HepG2 (cell line): Measurements from ENCODE around the gene HNRNPUL1. TPM values are rescaled to one million over a fixed set of nuclear protein-coding genes. Genes with fewer than 3 reads are reported as not detected.

Source experiments
- AGO1 ChIP-seq: fragments of 200-400 bp; formaldehyde crosslinking; IDR thresholded peaks from 2 replicates; pipeline ENCODE4 v1.6.1; 2017; ENCODE audit warnings: mild to moderate bottlenecking, low read depth, low read length, moderate library complexity; ENCODE audit not compliant: poor library complexity, severe bottlenecking
- CBX2 ChIP-seq, 2 experiments: fragments of 200-600 bp in 1 of 2; sonication (generic); formaldehyde crosslinking in 1 of 2; IDR thresholded peaks; 2 replicates each; pipeline versions ENCODE4 v1.7.0 to v1.8.1; 2018 to 2022; ENCODE audit warnings: low read depth in 2 of 2, low read length in 1 of 2, mild to moderate bottlenecking in 1 of 2, missing genetic modification reagents in 1 of 2
- HMG20B ChIP-seq: conservative IDR thresholded peaks from 2 replicates; pipeline ENCODE4 v1.6.1; 2016; ENCODE audit warnings: missing genetic modification reagents, missing compliant biosample characterization
- HNRNPL ChIP-seq: fragments of 200-400 bp; formaldehyde crosslinking; IDR thresholded peaks from 2 replicates; pipeline ENCODE4 v1.6.1; 2017; ENCODE audit warnings: mild to moderate bottlenecking, low read depth, low read length
- LRRFIP1 ChIP-seq: sonication (generic); formaldehyde crosslinking; conservative IDR thresholded peaks from 2 replicates; pipeline ENCODE4 v1.4.0; 2020; ENCODE audit warnings: missing genetic modification reagents
- MTA1 ChIP-seq: sonication (generic); formaldehyde crosslinking; IDR thresholded peaks from 2 replicates; pipeline ENCODE4 v1.4.0; 2020; ENCODE audit warnings: missing genetic modification reagents, mild to moderate bottlenecking, borderline replicate concordance
- NR2F6 ChIP-seq, 2 experiments: IDR thresholded peaks; 2 replicates each; pipeline ENCODE4 v1.6.1; 2016; ENCODE audit warnings: antibody characterized with exemption in 1 of 2, mild to moderate bottlenecking in 1 of 2
- POLR2AphosphoS5 ChIP-seq: IDR thresholded peaks from 2 replicates; pipeline ENCODE4 v1.6.1; 2012; ENCODE audit warnings: low read depth, low read length
- RAD21 ChIP-seq: fragments of 450-650 bp; formaldehyde crosslinking; IDR thresholded peaks from 2 replicates; pipeline ENCODE4 v1.5.0; 2020; ENCODE audit warnings: mild to moderate bottlenecking
- RARG ChIP-seq: sonication (generic); formaldehyde crosslinking; IDR thresholded peaks from 2 replicates; pipeline ENCODE4 v1.4.0; 2020; ENCODE audit warnings: low read depth, mild to moderate bottlenecking, missing genetic modification reagents
- REPIN1 ChIP-seq: sonication (generic); formaldehyde crosslinking; IDR thresholded peaks from 2 replicates; pipeline ENCODE4 v1.8.0; 2022; ENCODE audit warnings: missing genetic modification reagents, low read depth, mild to moderate bottlenecking, borderline replicate concordance
- SAFB2 ChIP-seq: sonication (generic); formaldehyde crosslinking; IDR thresholded peaks from 2 replicates; pipeline ENCODE4 v1.5.1; 2020; ENCODE audit warnings: missing genetic modification reagents, low read depth, mild to moderate bottlenecking, borderline replicate concordance
- SNRNP70 ChIP-seq: fragments of 200-400 bp; formaldehyde crosslinking; IDR thresholded peaks from 2 replicates; pipeline ENCODE4 v1.6.1; 2017; ENCODE audit warnings: mild to moderate bottlenecking, low read depth, low read length, moderate library complexity
- TCF12 ChIP-seq, 2 experiments: fragments of 450-650 bp in 1 of 2; sonication (generic) in 1 of 2; formaldehyde crosslinking in 1 of 2; IDR thresholded peaks; 2 replicates each; pipeline versions ENCODE4 v1.6.1 to v1.8.0; 2017 to 2022; ENCODE audit warnings: antibody characterized with exemption in 1 of 2, mild to moderate bottlenecking in 1 of 2, missing genetic modification reagents in 1 of 2, moderate library complexity in 1 of 2
- TEAD3 ChIP-seq: optimal IDR thresholded peaks from 2 replicates; pipeline ENCODE3; 2016; ENCODE audit warnings: borderline replicate concordance
- YEATS2 ChIP-seq: sonication (generic); formaldehyde crosslinking; IDR thresholded peaks from 2 replicates; pipeline ENCODE4 v1.4.0; 2020; ENCODE audit warnings: missing genetic modification reagents, borderline replicate concordance
- ZBTB44 ChIP-seq: sonication (generic); formaldehyde crosslinking; IDR thresholded peaks from 2 replicates; pipeline ENCODE4 v1.4.0; 2020; ENCODE audit warnings: missing genetic modification reagents
- ZBTB7A ChIP-seq: sonication (generic); formaldehyde crosslinking; IDR thresholded peaks from 2 replicates; pipeline ENCODE4 v1.8.0; 2022; ENCODE audit warnings: mild to moderate bottlenecking, missing genetic modification reagents
- ZFP36L1 ChIP-seq: sonication (generic); formaldehyde crosslinking; IDR thresholded peaks from 2 replicates; pipeline ENCODE4 v1.8.0; 2022; ENCODE audit warnings: mild to moderate bottlenecking, missing genetic modification reagents, moderate library complexity
- ZNF205 ChIP-seq: IDR thresholded peaks from 2 replicates; pipeline ENCODE4 v1.6.1; 2018; ENCODE audit warnings: missing biosample characterization, missing genetic modification reagents
- ZNF225 ChIP-seq: sonication (generic); formaldehyde crosslinking; IDR thresholded peaks from 2 replicates; pipeline ENCODE4 v1.4.0; 2020; ENCODE audit warnings: mild to moderate bottlenecking, missing genetic modification reagents
- ZNF674 ChIP-seq: sonication (generic); formaldehyde crosslinking; IDR thresholded peaks from 2 replicates; pipeline ENCODE4 v1.5.0; 2020; ENCODE audit warnings: low read depth, mild to moderate bottlenecking, missing genetic modification reagents
- polyA plus RNA-seq, 8 experiments: library from polyadenylated mRNA; depleted of rRNA in 3 of 8; stranded (reverse) in 7 of 8; unstranded in 1 of 8; fragments of >200 nt; fragmentation: Illumina TruSeq in 4 of 8; extraction: Trizol in 4 of 8; gene quantifications; 2 replicates each; pipeline versions ENCODE4 v1.2.1 to v1.2.3, GENCODE V29; 2011 to 2016; ENCODE audit warnings: low read depth in 4 of 8, missing spikeins in 1 of 8, mixed read lengths in 1 of 8; ENCODE audit not compliant: insufficient read depth in 1 of 8
- total RNA-seq, 5 experiments: library from RNA; depleted of rRNA; stranded (reverse); fragments of >200 nt; fragmentation: Illumina TruSeq; extraction: Trizol; gene quantifications; 2 replicates each; pipeline ENCODE4 v1.2.3, GENCODE V29; 2016; ENCODE audit warnings: low read depth in 1 of 5
- TF ChIP-seq, protein P1 (sequence below): sonication (generic); formaldehyde crosslinking; IDR thresholded peaks from 2 replicates; pipeline ENCODE4 v1.4.0; 2020; ENCODE audit warnings: missing genetic modification reagents

HNRNPUL1 gene
- total and polyA plus RNA-seq, 2 of the 13 experiments (the other 11 are each of a cell fraction or from before 2014, with no cell fraction given): 30.9 to 81.7 TPM

GRCh38 chr19:41310033-41310831, 46.1 kb downstream of the HNRNPUL1 start, which contains the start of gene CCDC97 (continued):
- 0 out of 2 replicates have a peak, but pooled peaks have one; percentile 53 for TF ChIP-seq ZNF674
- TF ChIP-seq HMG20B: no peak; the same call in none of the 2 replicates
- peak; percentile 94 for TF ChIP-seq AGO1
- TF ChIP-seq REPIN1 (CRISPR knock-in tag): peak; percentile 59; the same call in 1 of the 2 replicates
- TF ChIP-seq RAD21 (CRISPR knock-in tag): peak; percentile 24; the same call in 1 of the 2 replicates
- TF ChIP-seq MTA1: peak; percentile 52; the same call in 1 of the 2 replicates
- TF ChIP-seq, protein P1, sequence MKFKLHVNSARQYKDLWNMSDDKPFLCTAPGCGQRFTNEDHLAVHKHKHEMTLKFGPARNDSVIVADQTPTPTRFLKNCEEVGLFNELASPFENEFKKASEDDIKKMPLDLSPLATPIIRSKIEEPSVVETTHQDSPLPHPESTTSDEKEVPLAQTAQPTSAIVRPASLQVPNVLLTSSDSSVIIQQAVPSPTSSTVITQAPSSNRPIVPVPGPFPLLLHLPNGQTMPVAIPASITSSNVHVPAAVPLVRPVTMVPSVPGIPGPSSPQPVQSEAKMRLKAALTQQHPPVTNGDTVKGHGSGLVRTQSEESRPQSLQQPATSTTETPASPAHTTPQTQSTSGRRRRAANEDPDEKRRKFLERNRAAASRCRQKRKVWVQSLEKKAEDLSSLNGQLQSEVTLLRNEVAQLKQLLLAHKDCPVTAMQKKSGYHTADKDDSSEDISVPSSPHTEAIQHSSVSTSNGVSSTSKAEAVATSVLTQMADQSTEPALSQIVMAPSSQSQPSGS (CRISPR knock-in tag): peak; percentile 54; the same call in 1 of the 2 replicates
- TF ChIP-seq ZNF205 (CRISPR knock-in tag): peak; percentile 71; the same call in 1 of the 2 replicates
- no peak for TF ChIP-seq SNRNP70
- peak; percentile 45 for TF ChIP-seq TEAD3
- TF ChIP-seq ZNF225 (CRISPR knock-in tag): 0 out of 2 replicates have a peak, but pooled peaks have one; percentile 62
- TF ChIP-seq ZFP36L1 (CRISPR knock-in tag): peak; percentile 70; the same call in 1 of the 2 replicates
- TF ChIP-seq LRRFIP1 (CRISPR knock-in tag): no peak
- no peak for TF ChIP-seq CBX2 (IDR thresholded peaks at IDR 0.05; ENCODE audit: low read depth, low read length)
- 0 out of 2 replicates have a peak, but pooled peaks have one; percentile 81 for TF ChIP-seq CBX2 (CRISPR knock-in tag; IDR thresholded peaks at IDR 0.05; ENCODE audit: low read depth)
- peak; percentile 82 for TF ChIP-seq ZBTB44 (CRISPR knock-in tag)
- 0 out of 2 replicates have a peak, but pooled peaks have one; percentile 18 for TF ChIP-seq ZBTB7A (CRISPR knock-in tag)
- 0 out of 2 replicates have a peak, but pooled peaks have one; percentile 65 for TF ChIP-seq HNRNPL
- no peak; the same call in 1 of the 2 replicates for TF ChIP-seq NR2F6 (IDR thresholded peaks at IDR 0.05)
- TF ChIP-seq NR2F6 (CRISPR knock-in tag; IDR thresholded peaks at IDR 0.05): peak; percentile 33; the same call in 1 of the 2 replicates
- TF ChIP-seq SAFB2 (CRISPR knock-in tag): no peak; the same call in 1 of the 2 replicates
- TF ChIP-seq YEATS2 (CRISPR knock-in tag): peak; percentile 77
- no peak for TF ChIP-seq TCF12 (IDR thresholded peaks at IDR 0.05)
- TF ChIP-seq TCF12 (CRISPR knock-in tag; IDR thresholded peaks at IDR 0.05): peak; percentile 79; the same call in 1 of the 2 replicates
- TF ChIP-seq POLR2AphosphoS5: peak; percentile 86
- TF ChIP-seq RARG: no peak
